Upper lobe of left lung (tissue), 6 donors: ENCODE results near the gene MAN1B1. TPM values are rescaled to one million over a fixed set of nuclear protein-coding genes. Genes with fewer than 3 reads are reported as not detected.

ENCODE experiments used
- ATAC-seq, 2 donors: fragments of 200-7000 bp; cut with Tn5 transposase; one replicate each; pipeline ENCODE4 v1.9.1; 2022; ENCODE audit warnings: mild to moderate bottlenecking in 2 of 2, moderate library complexity in 2 of 2; ENCODE audit not compliant: low FRiP score in 2 of 2
- DNase-seq, 2 donors: peaks; one replicate each; pipeline ENCODE4 v3.0.0-alpha.2; 2019 to 2020
- H3K27ac ChIP-seq, 4 donors: fragments of 200-600 bp; sonication (generic); one replicate each; pipeline ENCODE4 v1.5.1; 2016 to 2019
- H3K27me3 ChIP-seq, 4 donors: fragments of 200-600 bp; sonication (generic); one replicate each; pipeline ENCODE4 v1.5.1; 2017 to 2019
- H3K36me3 ChIP-seq, 4 donors: fragments of 200-600 bp; sonication (generic); one replicate each; pipeline ENCODE4 v1.5.1; 2016 to 2019
- H3K4me1 ChIP-seq, 4 donors: fragments of 200-600 bp; sonication (generic); one replicate each; pipeline ENCODE4 v1.5.1; 2018 to 2019
- H3K4me3 ChIP-seq, 4 donors: fragments of 200-600 bp; sonication (generic); one replicate each; pipeline ENCODE4 v1.5.1; 2017 to 2019; ENCODE audit warnings: mild to moderate bottlenecking in 2 of 4, moderate library complexity in 1 of 4
- H3K9me3 ChIP-seq, 4 donors: fragments of 200-600 bp; sonication (generic); one replicate each; pipeline ENCODE4 v1.5.1; 2018 to 2019
- CTCF ChIP-seq, 6 experiments: fragments of 450-650 bp in 4 of 6; fragments of 200-600 bp in 2 of 6; sonication (generic) in 2 of 6; IDR thresholded peaks; one replicate each; pipeline ENCODE4 v1.5.1; 2016 to 2019; ENCODE audit warnings: antibody characterized with exemption in 6 of 6
- EP300 ChIP-seq, 4 donors: sonication (generic); formaldehyde crosslinking; IDR thresholded peaks; one replicate each; pipeline ENCODE4 v1.5.1; 2017; ENCODE audit warnings: antibody characterized with exemption in 4 of 4, control low read depth in 2 of 4
- POLR2A ChIP-seq, 4 donors: fragments of 450-650 bp; IDR thresholded peaks; one replicate each; pipeline ENCODE4 v1.5.1; 2016 to 2017; ENCODE audit warnings: antibody characterized with exemption in 4 of 4, mild to moderate bottlenecking in 2 of 4
- POLR2AphosphoS5 ChIP-seq, 2 donors: sonication (generic); formaldehyde crosslinking; IDR thresholded peaks; one replicate each; pipeline ENCODE4 v1.5.1; 2017; ENCODE audit warnings: antibody characterized with exemption in 2 of 2
- WGBS, 2 donors: methylation state at CpG; one replicate each; pipeline ENCODE4 v1.1.5; 2017 to 2018; 5-methylcytosine and 5-hydroxymethylcytosine counted together
- total RNA-seq, 6 donors: library from RNA; depleted of rRNA in 4 of 6; stranded (reverse); fragments of >200 nt in 4 of 6; gene quantifications; one replicate each; pipeline versions ENCODE4 v1.1.0 to v1.2.1, GENCODE V29; 2016 to 2021
- donor health status: DM: no; HTN: no; CAD: no; lungs with moderate emphysema.
- donor health status: DM: no; HTN: yes; CAD: no; lungs with severe emphysema.

The MAN1B1 gene
- total RNA-seq, 6 donors from 2014 or later = 38.0 to 97.4 (median 54.1) TPM

GRCh38 chr9:137136881-137137607, 50.3 kb downstream of the MAN1B1 start:
- Histone ChIP-seq H3K9me3 (no peaks in the 10 kb centered on the region), H3K4me3 (no peak overlapping the region), H3K36me3 (no peaks in the 10 kb centered on the region), H3K27me3 (peaks cover 0 to 53% (median 19%) of the 10 kb centered on the region in 4 donors), H3K27ac (no peak overlapping the region), H3K4me1 (peaks cover 0 to 13% (median 5%) of the 10 kb centered on the region in 4 donors)
- DNase-seq (peak in 1 of 2 donors; percentile 27), ATAC-seq (peak in 1 of 2 donors; percentile 24)
- TF ChIP-seq POLR2AphosphoS5 (IDR thresholded peaks at IDR 0.05) (no peak), POLR2A (IDR thresholded peaks at IDR 0.05) (no peak), CTCF (IDR thresholded peaks at IDR 0.05) (no peak), EP300 (IDR thresholded peaks at IDR 0.05) (no peak)
- WGBS, 2 donors = 72 to 74% methylated on average over 14 to 23 of the region's 23 CpGs

GRCh38 chr9:137138058-137138721, 51.4 kb downstream of the MAN1B1 start:
- H3K36me3 ChIP-seq = no peaks in the 10 kb centered on the region
- ATAC-seq (no peak), DNase-seq (peak in 1 of 2 donors; percentile 44)
- H3K27me3 ChIP-seq = peaks cover 0 to 57% (median 19%) of the 10 kb centered on the region in 4 donors
- no peak for TF ChIP-seq CTCF (IDR thresholded peaks at IDR 0.05)
- H3K27ac ChIP-seq = no peak overlapping the region
- 8 to 13% methylated on average over 16 to 25 of the region's 25 CpGs for WGBS, 2 donors
- peaks cover 0 to 13% (median 5%) of the 10 kb centered on the region in 4 donors for H3K4me1 ChIP-seq
- H3K4me3 ChIP-seq = no peak overlapping the region
- no peaks in the 10 kb centered on the region for H3K9me3 ChIP-seq

- peaks cover 0 to 13% (median 5%) of the 10 kb centered on the region in 4 donors for H3K4me1 ChIP-seq
- DNase-seq (peak in 1 of 2 donors; percentile 91), ATAC-seq (peak in 1 of 2 donors; percentile 78)
- peak within 1 kb of the TSS in 1 of 4 donors; percentile 6 for H3K4me3 ChIP-seq
- WGBS, 2 donors = 17% methylated on average over 20 of the region's 104 CpGs; no CpG with 5 or more reads in 1 of the 2 donors
- no peaks in the 10 kb centered on the region for H3K36me3 ChIP-seq
- no peaks in the 10 kb centered on the region for H3K9me3 ChIP-seq
- no peak within 1 kb of the TSS for H3K27ac ChIP-seq
- TF ChIP-seq EP300 (IDR thresholded peaks at IDR 0.05) (no peak), CTCF (IDR thresholded peaks at IDR 0.05) (no peak), POLR2A (IDR thresholded peaks at IDR 0.05) (no peak)
- peaks cover 0 to 57% (median 19%) of the 10 kb centered on the region in 4 donors for H3K27me3 ChIP-seq
Measured at GRCh38 chr9:137138722-137139467, 52.1 kb downstream of the MAN1B1 start, which contains the start of gene GRIN1. Gene GRIN1, plus strand, starts transcription at chr9:137139154. Its CDS starts 333 bp downstream, at chr9:137139487.

- H3K4me3 ChIP-seq = no peak overlapping the region
- no peak for TF ChIP-seq POLR2AphosphoS5 (IDR thresholded peaks at IDR 0.05)
- TF ChIP-seq CTCF (IDR thresholded peaks at IDR 0.05) = no peak
- no peak for TF ChIP-seq POLR2A (IDR thresholded peaks at IDR 0.05)
- no peak for TF ChIP-seq EP300 (IDR thresholded peaks at IDR 0.05)
Measured at GRCh38 chr9:137139468-137140150, 52.8 kb downstream of the MAN1B1 start.

More at GRCh38 chr9:137139468-137140150, 52.8 kb downstream of the MAN1B1 start:
- Histone ChIP-seq H3K27me3 (peaks cover 0 to 57% (median 19%) of the 10 kb centered on the region in 4 donors), H3K27ac (no peak overlapping the region), H3K4me1 (peaks cover 0 to 13% (median 5%) of the 10 kb centered on the region in 4 donors), H3K9me3 (no peaks in the 10 kb centered on the region), H3K36me3 (no peaks in the 10 kb centered on the region)
- 55 to 62% methylated on average over 14 of the region's 37 CpGs for WGBS, 2 donors
- ATAC-seq (no peak), DNase-seq (no peak)
